ENCODE measurements around the gene ANKS3. TPM values are rescaled to one million over a fixed set of nuclear protein-coding genes. Genes with fewer than 3 reads are reported as not detected.

The ANKS3 gene
- total RNA-seq, 1 donor from 2014 or later: 43.5 TPM

DNA sequence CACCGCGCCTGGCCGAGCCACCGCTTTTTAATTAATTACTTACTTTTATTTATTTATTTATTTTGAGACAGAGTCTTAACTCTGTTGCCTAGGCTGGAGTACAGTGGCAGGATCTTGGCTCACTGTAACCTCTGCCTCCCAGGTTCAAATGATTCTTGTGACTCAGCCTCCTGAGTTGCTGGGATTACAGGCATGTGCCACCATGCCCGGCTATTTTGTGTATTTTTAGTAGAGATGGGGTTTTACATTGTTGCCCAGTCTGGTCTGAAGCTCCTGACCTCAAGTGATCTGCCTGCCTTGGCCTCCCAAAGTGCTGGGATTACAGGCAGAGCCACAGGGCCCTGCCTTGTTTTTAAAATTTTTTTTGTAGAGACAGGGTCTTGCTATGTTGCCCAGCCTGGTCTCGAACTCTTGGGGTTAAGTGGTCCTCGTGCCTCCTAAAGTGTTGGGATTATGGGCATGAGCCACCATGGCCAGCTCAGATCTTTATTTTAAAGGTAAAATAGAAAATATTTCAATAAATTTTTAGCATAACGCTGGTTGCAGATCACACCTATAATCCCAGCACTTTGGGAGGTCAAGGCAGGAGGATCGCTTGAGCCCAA is 59.0 kb downstream of the ANKS3 start:
- Mint-ChIP-seq H3K27ac (ENCODE audit: unreplicated experiment) (no peak overlapping the region), H3K27me3 (ENCODE audit: unreplicated experiment) (peaks cover 4% of the 10 kb centered on the region), H3K9me3 (ENCODE audit: unreplicated experiment) (peaks cover 4% of the 10 kb centered on the region), H3K4me1 (ENCODE audit: low read depth, unreplicated experiment) (peaks cover 8% of the 10 kb centered on the region), H3K36me3 (ENCODE audit: unreplicated experiment) (no peaks in the 10 kb centered on the region), H3K4me3 (ENCODE audit: unreplicated experiment) (no peak overlapping the region)
- TF ChIP-seq, protein P1, sequence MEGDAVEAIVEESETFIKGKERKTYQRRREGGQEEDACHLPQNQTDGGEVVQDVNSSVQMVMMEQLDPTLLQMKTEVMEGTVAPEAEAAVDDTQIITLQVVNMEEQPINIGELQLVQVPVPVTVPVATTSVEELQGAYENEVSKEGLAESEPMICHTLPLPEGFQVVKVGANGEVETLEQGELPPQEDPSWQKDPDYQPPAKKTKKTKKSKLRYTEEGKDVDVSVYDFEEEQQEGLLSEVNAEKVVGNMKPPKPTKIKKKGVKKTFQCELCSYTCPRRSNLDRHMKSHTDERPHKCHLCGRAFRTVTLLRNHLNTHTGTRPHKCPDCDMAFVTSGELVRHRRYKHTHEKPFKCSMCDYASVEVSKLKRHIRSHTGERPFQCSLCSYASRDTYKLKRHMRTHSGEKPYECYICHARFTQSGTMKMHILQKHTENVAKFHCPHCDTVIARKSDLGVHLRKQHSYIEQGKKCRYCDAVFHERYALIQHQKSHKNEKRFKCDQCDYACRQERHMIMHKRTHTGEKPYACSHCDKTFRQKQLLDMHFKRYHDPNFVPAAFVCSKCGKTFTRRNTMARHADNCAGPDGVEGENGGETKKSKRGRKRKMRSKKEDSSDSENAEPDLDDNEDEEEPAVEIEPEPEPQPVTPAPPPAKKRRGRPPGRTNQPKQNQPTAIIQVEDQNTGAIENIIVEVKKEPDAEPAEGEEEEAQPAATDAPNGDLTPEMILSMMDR (IDR thresholded peaks at IDR 0.05; ENCODE audit: partially characterized antibody, unreplicated experiment): no peak
- DNase-seq: no peak

DNA sequence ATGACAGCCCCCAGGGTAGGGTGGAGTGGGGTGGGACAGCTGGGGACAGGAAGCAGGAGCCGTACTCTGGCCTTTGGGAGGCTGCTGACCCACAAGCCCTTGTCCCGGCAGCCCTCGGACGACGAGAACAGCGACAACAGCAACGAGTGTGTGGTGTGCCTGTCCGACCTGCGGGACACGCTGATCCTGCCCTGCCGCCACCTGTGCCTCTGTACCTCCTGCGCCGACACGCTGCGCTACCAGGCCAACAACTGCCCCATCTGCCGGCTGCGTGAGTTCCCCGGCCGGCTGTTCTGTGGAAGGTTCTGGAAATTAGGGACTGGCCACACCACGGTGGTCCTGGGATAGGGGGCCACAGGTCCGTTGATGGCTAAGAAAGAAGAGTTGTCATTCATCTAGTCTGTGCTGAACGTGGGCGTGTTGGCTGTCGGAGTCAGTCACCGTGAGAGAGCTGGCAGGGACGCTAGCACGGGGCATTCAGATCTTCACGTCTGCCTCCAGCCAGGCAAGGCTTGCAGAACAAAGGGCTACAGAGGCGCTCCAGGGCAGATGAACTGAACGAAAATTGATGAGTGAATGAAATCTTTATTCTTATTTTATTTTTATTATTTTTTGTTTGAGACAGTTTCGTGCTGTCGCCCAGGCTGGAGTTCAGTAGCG is 60.6 kb downstream of the ANKS3 start:
- no peak for DNase-seq
- Mint-ChIP-seq H3K4me1 (ENCODE audit: low read depth, unreplicated experiment) (peaks cover 8% of the 10 kb centered on the region), H3K27ac (ENCODE audit: unreplicated experiment) (peak overlapping the region; percentile 87), H3K36me3 (ENCODE audit: unreplicated experiment) (no peaks in the 10 kb centered on the region), H3K27me3 (ENCODE audit: unreplicated experiment) (peaks cover 4% of the 10 kb centered on the region), H3K4me3 (ENCODE audit: unreplicated experiment) (no peak overlapping the region), H3K9me3 (ENCODE audit: unreplicated experiment) (peaks cover 4% of the 10 kb centered on the region)
- TF ChIP-seq, protein P1 (IDR thresholded peaks at IDR 0.05; ENCODE audit: partially characterized antibody, unreplicated experiment): no peak

DNA sequence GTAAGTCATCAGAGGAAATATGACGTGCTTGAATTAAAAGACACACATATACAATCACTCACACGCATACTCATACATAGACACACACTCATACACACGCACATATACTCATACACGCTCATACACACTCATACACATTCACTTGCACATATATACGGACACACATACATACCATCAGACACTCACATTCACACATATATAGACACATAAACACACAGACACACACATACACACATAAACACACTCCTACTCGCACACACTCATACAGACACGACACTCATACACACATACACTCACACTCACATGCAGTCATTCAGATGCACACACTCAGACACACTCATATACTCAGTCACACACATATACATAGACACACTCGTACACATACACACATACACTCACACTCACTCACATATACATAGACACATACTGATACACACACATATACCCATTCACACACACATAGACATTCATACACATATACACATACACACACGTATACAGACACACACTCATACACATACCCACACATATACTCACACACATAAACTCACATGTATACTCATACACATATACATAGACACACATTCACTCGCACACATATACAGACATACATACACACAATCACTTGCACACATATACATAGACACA is 65.6 kb downstream of the ANKS3 start:
- Mint-ChIP-seq H3K4me1 (ENCODE audit: low read depth, unreplicated experiment) (peaks cover 13% of the 10 kb centered on the region), H3K27ac (ENCODE audit: unreplicated experiment) (no peak overlapping the region), H3K27me3 (ENCODE audit: unreplicated experiment) (peaks cover 3% of the 10 kb centered on the region), H3K4me3 (ENCODE audit: unreplicated experiment) (no peak overlapping the region), H3K36me3 (ENCODE audit: unreplicated experiment) (no peaks in the 10 kb centered on the region), H3K9me3 (ENCODE audit: unreplicated experiment) (peaks cover under 1% of the 10 kb centered on the region)
- TF ChIP-seq, protein P1 (IDR thresholded peaks at IDR 0.05; ENCODE audit: partially characterized antibody, unreplicated experiment): no peak
- DNase-seq: no peak

DNA sequence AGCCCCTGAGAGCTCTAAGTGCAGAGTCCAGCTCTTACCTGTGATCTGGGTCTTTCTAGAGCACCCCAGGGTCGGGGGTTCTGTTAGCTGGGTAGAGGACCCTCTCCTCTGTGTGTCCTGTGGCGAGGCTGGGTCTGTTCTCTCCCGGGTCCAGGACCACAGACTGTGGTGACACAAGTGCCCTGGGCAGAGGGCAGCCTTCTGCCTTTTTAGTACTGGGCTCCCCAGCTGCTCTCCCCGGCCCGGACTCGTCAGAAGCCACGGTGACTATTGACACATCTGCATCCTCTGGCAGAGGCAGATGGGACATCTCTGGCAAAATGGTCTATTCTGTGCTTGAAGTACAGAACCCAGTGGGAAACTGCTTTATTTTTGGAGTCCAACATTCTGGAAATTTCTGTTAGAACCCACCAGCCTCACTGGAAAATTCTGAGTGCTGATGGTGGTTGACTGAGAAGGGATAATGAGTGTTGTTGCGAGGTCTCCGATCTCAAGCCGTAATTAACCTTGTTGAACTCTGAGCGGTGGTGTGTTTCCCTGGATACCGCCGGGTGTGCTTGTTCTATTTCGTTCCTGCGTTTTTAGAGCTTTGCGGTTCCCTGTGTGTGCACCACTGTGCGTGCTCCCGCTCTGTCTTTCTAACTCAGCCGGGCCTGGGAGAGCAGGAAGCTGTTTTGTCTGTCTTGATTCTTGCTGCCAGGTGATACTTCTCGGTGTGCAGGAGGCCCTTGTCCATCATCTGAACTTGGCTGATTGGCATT is 66.7 kb downstream of the ANKS3 start:
- TF ChIP-seq, protein P1 (IDR thresholded peaks at IDR 0.05; ENCODE audit: partially characterized antibody, unreplicated experiment): no peak

More for the DNA sequence above, 66.7 kb downstream of the ANKS3 start:
- H3K4me1 Mint-ChIP-seq (ENCODE audit: low read depth, unreplicated experiment): peaks cover 15% of the 10 kb centered on the region
- H3K36me3 Mint-ChIP-seq (ENCODE audit: unreplicated experiment): no peaks in the 10 kb centered on the region
- DNase-seq: no peak
- no peak overlapping the region for H3K4me3 Mint-ChIP-seq (ENCODE audit: unreplicated experiment)
- peaks cover 3% of the 10 kb centered on the region for H3K27me3 Mint-ChIP-seq (ENCODE audit: unreplicated experiment)
- no peak overlapping the region for H3K27ac Mint-ChIP-seq (ENCODE audit: unreplicated experiment)
- H3K9me3 Mint-ChIP-seq (ENCODE audit: unreplicated experiment): no peaks in the 10 kb centered on the region
